CD4-positive, alpha-beta T cell (primary cell): ENCODE measurements around the gene DNAH3. TPM values are rescaled to one million over a fixed set of nuclear protein-coding genes. Genes with fewer than 3 reads are reported as not detected.

ENCODE experiments used
- ATAC-seq: fragments of 200-7000 bp; cut with Tn5 transposase; one replicate; pipeline ENCODE4 v1.10.0; 2022; ENCODE audit warnings: mild to moderate bottlenecking; ENCODE audit not compliant: poor library complexity
- CTCF ChIA-PET: fragments of 350-600 bp; sonication (Branson Sonifier 250); formaldehyde crosslinking; loops from one replicate; lab custom pipeline; 2021; ENCODE audit warnings: antibody characterized with exemption, inconsistent platforms; lab: Charles Lee
- POLR2A ChIA-PET: fragments of 350-600 bp; sonication (Branson Sonifier 250); formaldehyde crosslinking; loops from one replicate; lab custom pipeline; 2021; ENCODE audit warnings: antibody characterized with exemption, inconsistent platforms; lab: Charles Lee
- DNase-seq, 14 experiments: peaks; one replicate each; pipeline ENCODE4 v3.0.0-alpha.2; 2013 to 2020; ENCODE audit warnings: mixed read lengths in 2 of 14
- H3K27ac ChIP-seq, 2 donors: one replicate each; pipeline versions ENCODE4 v1.5.1 to v1.7.0; 2013; ENCODE audit warnings: low read length in 2 of 2, low read depth in 1 of 2, mild to moderate bottlenecking in 1 of 2
- H3K27me3 ChIP-seq, 2 experiments: 1 replicate in 1 of 2; 2 replicates in 1 of 2; pipeline versions ENCODE4 v1.6.1 to v1.7.0; 2013; ENCODE audit warnings: low read length in 2 of 2, control low read depth in 1 of 2, mild to moderate bottlenecking in 1 of 2, moderate library complexity in 1 of 2; ENCODE audit not compliant: insufficient read depth in 2 of 2, control insufficient read depth in 1 of 2
- H3K36me3 ChIP-seq: one replicate; pipeline ENCODE4 v1.6.1; 2013; ENCODE audit warnings: low read length, control low read depth; ENCODE audit not compliant: insufficient read depth
- H3K4me1 ChIP-seq: one replicate; pipeline ENCODE4 v1.6.1; 2013; ENCODE audit warnings: low read length, control low read depth; ENCODE audit not compliant: insufficient read depth
- H3K4me3 ChIP-seq: one replicate; pipeline ENCODE4 v1.5.1; 2013; ENCODE audit warnings: mild to moderate bottlenecking, low read length, moderate library complexity
- H3K9me3 ChIP-seq, 2 experiments: 1 replicate in 1 of 2; 2 replicates in 1 of 2; pipeline versions ENCODE4 v1.6.1 to v1.7.0; 2013; ENCODE audit warnings: low read length in 2 of 2, mild to moderate bottlenecking in 2 of 2, control low read depth in 1 of 2, moderate library complexity in 1 of 2; ENCODE audit not compliant: control insufficient read depth in 1 of 2, insufficient read depth in 1 of 2
- H3K27ac Mint-ChIP-seq: one replicate; pipeline ENCODE4 v1.8.0; 2020; ENCODE audit warnings: mixed read lengths
- H3K27me3 Mint-ChIP-seq: one replicate; pipeline ENCODE4 v1.8.0; 2021; ENCODE audit warnings: mixed read lengths
- H3K36me3 Mint-ChIP-seq: one replicate; pipeline ENCODE4 v1.8.0; 2021; ENCODE audit warnings: low read depth, mixed read lengths
- H3K4me1 Mint-ChIP-seq: one replicate; pipeline ENCODE4 v1.8.0; 2021; ENCODE audit warnings: low read depth, mixed read lengths
- H3K4me3 Mint-ChIP-seq: one replicate; pipeline ENCODE4 v1.8.0; 2020; ENCODE audit warnings: mild to moderate bottlenecking, mixed read lengths
- H3K9me3 Mint-ChIP-seq: one replicate; pipeline ENCODE4 v1.8.0; 2020; ENCODE audit warnings: mixed read lengths
- intact Hi-C, 2 experiments: fragments of 100-400 bp; cut with DNase I in 1 of 2; cut with micrococcal nuclease in 1 of 2; formaldehyde crosslinking; loops; one replicate each; pipeline versions ENCODE4 v1.15.1 to v1.9.0; 2023 to 2025; cut with DNase I, micrococcal nuclease
- total RNA-seq, 174 experiments: library from RNA in 2 of 174; stranded (reverse) in 2 of 174; gene quantifications; one replicate each; pipeline ENCODE4 v1.2.3 and lab custom pipeline; 2021 to 2026
- TF ChIP-seq, protein P1 (sequence below): fragments of 200-600 bp; IDR thresholded peaks from one replicate; pipeline ENCODE4 v1.8.0; 2022; ENCODE audit warnings: antibody characterized with exemption, mild to moderate bottlenecking

The DNAH3 gene
- total RNA-seq, 2 experiments from 2014 or later = not detected

DNA sequence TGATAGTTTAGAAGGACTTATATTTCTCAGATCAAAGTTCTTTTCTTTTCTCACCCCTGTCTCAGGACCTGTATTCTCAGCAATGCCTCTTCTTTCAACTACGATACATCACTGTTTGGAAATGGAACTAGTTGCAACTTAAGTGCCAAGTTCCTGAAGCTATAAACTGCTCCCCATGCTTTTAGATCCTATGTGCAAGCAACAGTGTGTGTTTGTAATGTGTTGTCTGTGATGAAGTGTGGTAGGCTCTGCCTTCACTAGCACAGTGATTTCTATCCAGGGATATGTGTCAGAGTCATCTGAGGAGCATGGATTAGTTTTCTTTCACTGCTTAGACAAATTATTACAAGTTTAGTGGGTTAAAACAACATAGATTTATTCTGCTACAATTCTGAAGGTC is 42.3 kb upstream of the DNAH3 start:
- ATAC-seq (no peak), DNase-seq (no peak)
- Histone ChIP-seq H3K36me3 (no peaks in the 10 kb centered on the region), H3K4me3 (no peak overlapping the region), H3K9me3 (peaks cover 0 to 5% of the 10 kb centered on the region in 2 experiments), H3K27ac (no peak overlapping the region), H3K27me3 (no peaks in the 10 kb centered on the region), H3K4me1 (peaks cover 5% of the 10 kb centered on the region)
- TF ChIP-seq, protein P1, sequence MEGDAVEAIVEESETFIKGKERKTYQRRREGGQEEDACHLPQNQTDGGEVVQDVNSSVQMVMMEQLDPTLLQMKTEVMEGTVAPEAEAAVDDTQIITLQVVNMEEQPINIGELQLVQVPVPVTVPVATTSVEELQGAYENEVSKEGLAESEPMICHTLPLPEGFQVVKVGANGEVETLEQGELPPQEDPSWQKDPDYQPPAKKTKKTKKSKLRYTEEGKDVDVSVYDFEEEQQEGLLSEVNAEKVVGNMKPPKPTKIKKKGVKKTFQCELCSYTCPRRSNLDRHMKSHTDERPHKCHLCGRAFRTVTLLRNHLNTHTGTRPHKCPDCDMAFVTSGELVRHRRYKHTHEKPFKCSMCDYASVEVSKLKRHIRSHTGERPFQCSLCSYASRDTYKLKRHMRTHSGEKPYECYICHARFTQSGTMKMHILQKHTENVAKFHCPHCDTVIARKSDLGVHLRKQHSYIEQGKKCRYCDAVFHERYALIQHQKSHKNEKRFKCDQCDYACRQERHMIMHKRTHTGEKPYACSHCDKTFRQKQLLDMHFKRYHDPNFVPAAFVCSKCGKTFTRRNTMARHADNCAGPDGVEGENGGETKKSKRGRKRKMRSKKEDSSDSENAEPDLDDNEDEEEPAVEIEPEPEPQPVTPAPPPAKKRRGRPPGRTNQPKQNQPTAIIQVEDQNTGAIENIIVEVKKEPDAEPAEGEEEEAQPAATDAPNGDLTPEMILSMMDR = no peak
- no peaks in the 10 kb centered on the region for H3K36me3 Mint-ChIP-seq
- CTCF ChIA-PET = interaction anchor here (0.7 kb wide), 1 partner anchor 8 kb away, joined by 3 read pairs; no protein-coding TSS in a partner anchor
- intact Hi-C loops = no loop called here
- H3K27ac Mint-ChIP-seq = no peak overlapping the region
- no peak overlapping the region for H3K4me3 Mint-ChIP-seq
- H3K9me3 Mint-ChIP-seq = peaks cover 3% of the 10 kb centered on the region
- POLR2A ChIA-PET = no interaction called here
- H3K4me1 Mint-ChIP-seq = peaks cover 5% of the 10 kb centered on the region
- peaks cover 11% of the 10 kb centered on the region for H3K27me3 Mint-ChIP-seq

DNA sequence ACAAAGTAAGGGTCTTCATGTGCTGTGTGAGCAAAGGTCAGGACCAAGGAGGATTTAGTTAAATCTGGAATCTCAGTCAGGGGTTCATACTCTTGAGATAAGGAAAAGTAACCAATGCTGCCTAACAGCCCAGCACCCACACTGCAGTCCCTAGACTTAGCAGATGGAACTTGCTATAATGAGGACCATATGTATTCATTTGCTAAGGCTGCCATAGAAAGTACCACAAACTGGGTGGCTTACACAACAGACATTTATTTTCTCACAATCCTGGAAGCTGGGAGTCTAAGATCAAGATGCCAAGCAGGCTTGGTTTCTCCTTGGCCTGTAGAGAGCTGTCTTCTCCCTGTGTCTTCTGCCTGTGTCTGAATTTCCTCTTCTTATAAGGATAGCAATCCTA is 40.0 kb upstream of the DNAH3 start:
- Mint-ChIP-seq H3K4me3 (no peak overlapping the region), H3K27ac (no peak overlapping the region), H3K27me3 (peaks cover 5% of the 10 kb centered on the region), H3K36me3 (no peaks in the 10 kb centered on the region), H3K4me1 (peaks cover 5% of the 10 kb centered on the region), H3K9me3 (peaks cover 3% of the 10 kb centered on the region)
- ChIA-PET CTCF (no interaction called here), POLR2A (no interaction called here)
- TF ChIP-seq, protein P1 = no peak
- ATAC-seq (no peak), DNase-seq (no peak)
- Histone ChIP-seq H3K4me3 (no peak overlapping the region), H3K27me3 (no peaks in the 10 kb centered on the region), H3K27ac (no peak overlapping the region), H3K9me3 (peaks cover 0 to 5% of the 10 kb centered on the region in 2 experiments), H3K4me1 (peaks cover 5% of the 10 kb centered on the region), H3K36me3 (no peaks in the 10 kb centered on the region)
- intact Hi-C loops = no loop called here

DNA sequence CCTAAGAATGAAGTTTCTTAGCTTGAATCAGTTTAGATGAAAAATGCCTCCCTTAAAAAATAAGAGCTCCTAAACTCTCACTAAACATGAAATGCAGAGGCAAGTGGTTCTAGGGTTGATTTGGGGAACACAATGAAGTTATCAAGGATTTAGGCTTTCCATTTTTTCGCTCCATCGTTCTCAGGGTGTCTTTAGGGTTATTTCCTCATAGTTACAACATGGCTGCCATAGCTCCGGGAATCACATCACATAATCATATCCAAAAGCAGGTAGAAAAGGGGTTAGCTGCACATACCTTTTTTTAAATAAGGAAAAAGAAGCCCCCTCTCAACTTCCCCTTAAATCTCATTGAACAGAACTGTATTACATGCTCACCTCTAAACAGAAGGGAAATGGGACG is 39.4 kb upstream of the DNAH3 start:
- intact Hi-C loops = no loop called here
- peaks cover 5% of the 10 kb centered on the region for H3K4me1 ChIP-seq
- DNase-seq (no peak), ATAC-seq (no peak)
- no peak overlapping the region for H3K4me3 ChIP-seq
- no peak overlapping the region for H3K27ac Mint-ChIP-seq
- H3K4me1 Mint-ChIP-seq = peaks cover 5% of the 10 kb centered on the region
- H3K9me3 ChIP-seq = peaks cover 0 to 5% of the 10 kb centered on the region in 2 experiments
- H3K36me3 ChIP-seq = no peaks in the 10 kb centered on the region
- peaks cover 3% of the 10 kb centered on the region for H3K9me3 Mint-ChIP-seq
- H3K36me3 Mint-ChIP-seq = no peaks in the 10 kb centered on the region
- H3K27me3 Mint-ChIP-seq = peaks cover 5% of the 10 kb centered on the region
- H3K4me3 Mint-ChIP-seq = no peak overlapping the region
- POLR2A ChIA-PET = no interaction called here
- H3K27me3 ChIP-seq = no peaks in the 10 kb centered on the region
- no peak overlapping the region for H3K27ac ChIP-seq
- CTCF ChIA-PET = no interaction called here
- TF ChIP-seq, protein P1 = no peak
